ENCODE data around the gene EPRS1. TPM values are rescaled to one million over a fixed set of nuclear protein-coding genes. Genes with fewer than 3 reads are reported as not detected.

The EPRS1 gene
- total and polyA plus RNA-seq, 2 of the 13 experiments (the other 11 are each of a cell fraction or from before 2014, with no cell fraction given) = 86.1 to 124 TPM

- peak; percentile 32; the same call in 1 of the 2 replicates for TF ChIP-seq HNF4A (CRISPR knock-in tag; IDR thresholded peaks at IDR 0.05)
- peak; percentile 76 for TF ChIP-seq MAFF (IDR thresholded peaks at IDR 0.05; ENCODE audit: low read depth, low read length)
- peak; percentile 94 for TF ChIP-seq CCDC6 (CRISPR knock-in tag; IDR thresholded peaks at IDR 0.05)
- TF ChIP-seq TEAD3 (CRISPR knock-in tag; optimal IDR thresholded peaks at IDR 0.05; ENCODE audit: borderline replicate concordance) = peak; percentile 77
- TF ChIP-seq ZNF3 (CRISPR knock-in tag; IDR thresholded peaks at IDR 0.05) = no peak
- no peak for TF ChIP-seq U2AF2 (IDR thresholded peaks at IDR 0.05; ENCODE audit: low read depth, low read length)
- TF ChIP-seq HDAC1 (CRISPR knock-in tag; IDR thresholded peaks at IDR 0.05) = peak; percentile 98
- no peak for TF ChIP-seq KIAA2018 (CRISPR knock-in tag; IDR thresholded peaks at IDR 0.05; ENCODE audit: borderline replicate concordance)
- no peak for TF ChIP-seq KAT2B (IDR thresholded peaks at IDR 0.05; ENCODE audit: borderline replicate concordance, low read depth, low read length)
- TF ChIP-seq NCOR1 (IDR thresholded peaks at IDR 0.05; ENCODE audit: borderline replicate concordance, low read length) = no peak
- TF ChIP-seq ZNF446 (CRISPR knock-in tag; IDR thresholded peaks at IDR 0.05) = no peak
- peak; percentile 61; the same call in 1 of the 2 replicates for TF ChIP-seq ZNF362 (CRISPR knock-in tag; IDR thresholded peaks at IDR 0.05; ENCODE audit: borderline replicate concordance)
- 0 out of 2 replicates have a peak, but pooled peaks have one; percentile 51 for TF ChIP-seq THAP8 (CRISPR knock-in tag; IDR thresholded peaks at IDR 0.05; ENCODE audit: borderline replicate concordance)
- TF ChIP-seq ZBTB20 (CRISPR knock-in tag; IDR thresholded peaks at IDR 0.05; ENCODE audit: borderline replicate concordance, low read depth) = peak; percentile 61; the same call in 1 of the 2 replicates
- peak; percentile 52; the same call in 1 of the 2 replicates for TF ChIP-seq FOSL2 (CRISPR knock-in tag; IDR thresholded peaks at IDR 0.05)
- peak; percentile 96 for TF ChIP-seq ZBTB25 (CRISPR knock-in tag; IDR thresholded peaks at IDR 0.05)
- TF ChIP-seq ZNF337 (CRISPR knock-in tag; IDR thresholded peaks at IDR 0.05; ENCODE audit: borderline replicate concordance, low read depth) = no peak
Observed at GRCh38 chr1:220046052-220046930, at the start of gene EPRS1 (continued).
